ENCODE results near the gene CELF6.

The CELF6 gene

GRCh38 chr15:72319985-72320671, at the start of gene CELF6:
TSS of gene CELF6 (minus strand) at chr15:72320157. CDS start at chr15:72319874, 283 bp downstream.
- peak; percentile 78 for DNase-seq

DNA sequence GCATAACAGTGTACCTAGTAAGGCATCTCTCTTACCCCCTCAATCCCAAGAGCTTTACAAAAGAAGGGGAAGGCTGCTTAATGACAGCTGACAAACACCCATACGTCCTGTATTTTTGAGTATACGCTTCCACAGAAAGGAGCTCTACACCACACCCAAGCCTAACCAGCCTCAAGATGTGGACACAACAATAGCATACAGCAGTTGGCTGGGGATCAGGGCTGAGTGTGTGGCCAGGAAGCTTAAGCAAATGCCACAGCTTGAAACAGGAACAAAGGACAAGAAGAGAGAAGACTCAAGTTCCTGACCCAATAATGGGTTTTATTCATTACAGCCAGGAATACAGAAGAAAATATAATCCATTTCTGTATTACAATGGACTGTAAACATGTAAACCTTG, 48.9 kb upstream of the CELF6 start:
- DNase-seq = no peak

DNA sequence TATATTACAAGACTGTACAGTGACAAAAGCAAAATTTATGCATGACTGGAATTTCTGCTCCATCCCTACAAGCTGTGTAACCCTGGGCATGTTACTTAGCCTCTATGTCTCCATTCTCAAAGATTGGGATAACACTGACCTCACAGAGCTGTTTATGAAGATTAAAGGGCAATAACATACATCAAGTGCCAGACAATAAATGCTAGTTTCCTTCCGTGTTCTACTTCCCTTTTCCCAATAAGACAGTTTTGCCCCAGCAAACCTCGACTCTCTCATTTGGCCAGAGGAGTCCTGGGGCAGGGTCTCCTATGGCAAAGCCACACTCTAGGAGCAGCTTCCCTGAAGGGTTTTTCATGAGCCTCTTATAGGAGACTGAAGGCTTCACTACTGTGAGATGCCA, 48.4 kb upstream of the CELF6 start:
- no peak for DNase-seq

- no peak for DNase-seq
Observed at GRCh38 chr15:72365844-72366243, 45.9 kb upstream of the CELF6 start.

- no peak for DNase-seq
Observed at GRCh38 chr15:72361176-72361575, 41.2 kb upstream of the CELF6 start.

DNA sequence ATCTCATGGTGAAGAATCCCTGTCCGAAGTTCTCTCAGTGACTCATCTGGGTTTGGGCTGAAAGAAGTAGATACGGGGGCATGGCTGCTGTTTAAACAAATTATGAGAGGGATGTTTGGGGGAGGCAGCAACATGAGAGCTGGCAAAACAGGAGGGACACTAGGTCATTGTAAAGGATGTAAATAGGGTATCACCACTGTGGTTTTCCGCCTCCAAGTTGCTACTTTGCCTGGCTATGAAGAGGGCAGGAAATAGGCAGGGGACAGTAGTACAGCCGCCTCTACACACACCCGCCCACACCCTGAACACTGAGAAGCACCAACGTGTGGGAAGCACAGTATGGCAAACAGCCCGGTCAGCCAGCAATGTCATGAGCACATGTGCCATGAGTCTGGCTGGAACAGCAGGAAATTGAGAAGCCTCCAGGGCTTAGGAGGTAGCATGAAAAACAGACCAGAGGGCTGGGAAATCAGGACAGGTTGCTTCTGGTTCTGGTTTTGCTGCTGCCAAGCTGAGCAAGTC, 38.8 kb upstream of the CELF6 start:
- DNase-seq = peak; percentile 39

- no peak for DNase-seq
Observed at GRCh38 chr15:72358121-72358520, 38.2 kb upstream of the CELF6 start.

- DNase-seq = no peak
Observed at GRCh38 chr15:72354496-72354895, 34.5 kb upstream of the CELF6 start.

DNA sequence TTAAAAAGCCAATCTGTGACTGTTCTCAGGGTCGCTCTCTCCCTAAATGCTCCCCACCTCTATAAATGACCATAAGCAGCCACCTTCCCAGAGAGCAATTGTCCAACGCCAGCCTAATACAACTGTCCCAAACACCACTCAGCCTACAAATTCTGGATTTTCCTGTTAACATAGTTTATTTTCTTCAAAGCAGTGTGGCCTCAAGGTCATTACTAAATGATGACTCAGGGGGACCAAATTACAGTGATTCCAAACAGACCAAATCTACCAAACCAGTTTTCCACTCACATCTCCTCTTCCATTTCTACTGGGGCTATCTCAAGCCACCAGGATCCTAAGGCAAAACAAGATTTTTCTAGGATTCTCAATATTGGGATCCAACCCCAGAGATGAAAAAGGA, 33.3 kb upstream of the CELF6 start:
- no peak for DNase-seq

DNA sequence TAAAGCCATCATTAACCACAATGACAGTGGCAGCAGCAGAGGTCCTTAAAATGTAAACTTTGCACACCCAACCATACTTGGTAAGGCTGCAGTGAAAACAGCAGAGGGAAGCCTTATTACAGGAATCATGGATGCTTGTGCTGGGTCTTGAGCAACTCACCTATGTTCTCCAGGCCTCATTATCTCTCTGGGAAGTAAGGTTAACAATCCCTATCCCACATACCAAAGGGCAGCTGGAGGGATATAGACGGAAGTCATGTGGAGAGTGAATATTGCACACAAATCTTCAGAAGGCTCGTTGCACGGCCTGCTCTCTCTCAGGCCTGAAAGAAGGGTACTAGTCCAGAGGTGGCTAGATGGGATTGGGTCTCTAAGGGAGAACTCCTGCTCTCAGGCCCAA, 25.8 kb upstream of the CELF6 start:
- DNase-seq = no peak

DNA sequence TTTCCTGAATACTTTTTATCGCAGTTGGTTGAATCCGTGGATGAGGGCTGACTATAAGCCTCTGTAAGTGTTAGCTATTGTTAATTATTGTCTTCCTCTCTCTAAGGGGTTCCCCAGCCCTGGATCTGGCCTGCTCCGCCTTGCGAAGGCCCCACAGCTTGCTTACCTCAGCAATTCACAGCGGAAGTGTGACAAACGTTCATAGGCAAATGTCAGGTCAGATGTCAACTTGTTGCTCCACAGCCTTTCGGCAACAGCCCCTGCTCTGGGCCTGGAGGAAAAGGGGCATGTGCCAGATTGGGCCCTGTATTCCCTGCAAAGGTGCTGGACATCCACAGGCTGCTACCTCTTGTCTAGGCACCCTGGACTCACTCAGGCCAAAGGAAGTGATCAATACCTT, 25.3 kb upstream of the CELF6 start:
- DNase-seq = no peak

DNA sequence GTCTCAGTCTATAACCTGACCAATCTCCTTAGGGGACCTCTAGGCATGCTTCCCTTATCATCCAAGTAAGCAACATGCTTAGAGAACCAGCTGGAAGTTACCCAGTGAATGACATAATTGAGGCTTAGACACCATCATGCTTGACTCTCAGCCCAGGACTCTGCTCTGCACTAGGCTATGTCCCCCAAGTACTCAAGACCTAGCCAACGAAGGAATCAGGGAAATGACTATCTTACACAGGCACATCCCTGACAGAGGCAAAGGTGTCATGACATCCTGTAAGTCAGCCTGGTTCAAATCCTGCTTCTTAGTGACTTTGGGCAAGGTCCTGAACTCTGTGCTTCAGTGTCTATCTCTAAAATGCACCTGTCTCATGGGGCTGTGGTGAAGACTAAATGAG, 24.6 kb upstream of the CELF6 start:
- no peak for DNase-seq

GRCh38 chr15:72342385-72342784, 22.4 kb upstream of the CELF6 start:
- DNase-seq = no peak

- DNase-seq = peak; percentile 21
Observed at GRCh38 chr15:72341361-72341760, 21.4 kb upstream of the CELF6 start.

- peak; percentile 13 for DNase-seq
Observed at GRCh38 chr15:72340366-72340765, 20.4 kb upstream of the CELF6 start.

DNA sequence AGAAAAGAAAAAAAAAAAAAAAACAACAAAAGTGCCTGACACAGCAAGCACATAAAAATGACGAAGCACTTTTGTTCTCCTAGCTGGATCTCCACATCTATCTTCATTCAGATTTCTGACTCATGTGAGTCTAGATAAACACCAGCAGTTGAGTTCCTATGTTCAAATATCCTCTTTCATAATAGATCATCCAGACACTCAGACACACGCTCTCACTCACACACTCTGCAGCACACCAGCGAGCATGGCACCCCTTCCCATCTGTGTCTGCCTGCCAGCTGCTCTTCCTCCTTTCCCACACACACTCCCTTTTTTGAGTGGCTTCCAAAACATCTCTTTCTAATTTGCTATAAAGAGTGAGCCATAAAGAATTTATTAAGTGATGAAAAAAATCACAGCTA, 19.8 kb upstream of the CELF6 start:
- DNase-seq = peak; percentile 90

GRCh38 chr15:72338617-72339321, 18.8 kb upstream of the CELF6 start:
- peak; percentile 36 for DNase-seq

DNA sequence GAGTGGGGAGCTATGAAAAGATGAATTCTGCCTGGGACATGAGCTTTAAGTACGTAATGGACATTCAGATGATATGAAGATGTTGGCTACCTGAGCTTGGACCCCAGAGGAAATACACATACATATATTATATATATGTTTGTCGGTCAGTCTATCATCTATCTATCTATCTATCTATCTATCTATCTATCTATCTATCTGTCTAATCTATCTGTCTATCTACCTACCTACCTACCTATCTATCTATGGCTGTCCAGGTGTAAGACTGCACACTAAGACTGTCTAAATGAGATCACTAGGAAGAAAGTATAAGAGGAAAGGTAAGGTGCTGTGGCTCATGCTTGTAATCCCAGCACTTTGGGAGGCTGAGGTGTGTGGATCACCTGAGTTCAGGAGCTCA, 18.2 kb upstream of the CELF6 start:
- DNase-seq = no peak

DNA sequence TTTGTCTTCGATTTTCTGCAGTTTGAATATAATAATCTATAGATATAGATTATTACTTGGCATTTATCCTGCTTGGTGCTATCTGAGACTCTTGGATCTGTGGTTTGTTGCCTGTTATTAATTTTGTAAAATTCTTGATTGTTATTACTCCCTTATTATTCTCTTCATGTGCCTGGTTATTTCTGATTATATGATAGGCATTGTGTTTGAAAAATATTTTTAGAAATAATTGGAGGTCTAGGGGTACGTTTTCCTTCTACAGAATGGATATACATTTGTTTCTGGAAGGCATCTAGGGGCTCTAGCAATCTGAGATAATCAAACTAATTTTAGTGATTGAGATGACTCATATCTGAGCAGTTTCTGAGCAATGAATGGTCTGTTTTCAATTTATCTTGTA, 14.9 kb upstream of the CELF6 start:
- DNase-seq = no peak

DNA sequence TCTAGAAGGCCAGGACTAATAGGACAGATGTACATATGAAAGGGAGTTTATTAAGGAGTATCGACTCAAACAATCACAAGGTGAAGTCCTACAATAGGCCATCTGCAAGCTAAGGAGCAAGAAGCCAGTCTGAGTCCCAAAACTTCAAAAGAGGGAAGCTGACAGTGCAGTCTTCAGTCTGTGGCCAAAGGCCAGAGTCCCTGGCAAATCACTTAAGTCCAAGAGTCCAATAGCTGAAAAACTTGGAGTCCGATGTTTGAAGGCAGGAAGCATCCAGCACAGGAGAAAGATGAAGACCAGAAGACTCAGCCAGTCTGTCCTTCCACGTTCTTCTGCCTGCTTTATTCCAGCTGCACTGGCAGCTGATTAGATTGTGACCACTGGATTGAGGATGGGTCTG, 11.1 kb upstream of the CELF6 start:
- DNase-seq = no peak

GRCh38 chr15:72323752-72324151, 3.8 kb upstream of the CELF6 start:
- DNase-seq = no peak

- peak; percentile 61 for DNase-seq
Observed at GRCh38 chr15:72319360-72319984, 485 bp downstream of the CELF6 start.

- no peak for DNase-seq
Observed at GRCh38 chr15:72318408-72318942, 1.5 kb downstream of the CELF6 start.
